AG08395 (cell line): ENCODE measurements around the gene NABP1.

Experiments used
- DNase-seq: peaks from one replicate; pipeline ENCODE4 v3.0.0; 2012; ENCODE audit warnings: mixed read lengths, low spot score

NABP1 gene

DNA sequence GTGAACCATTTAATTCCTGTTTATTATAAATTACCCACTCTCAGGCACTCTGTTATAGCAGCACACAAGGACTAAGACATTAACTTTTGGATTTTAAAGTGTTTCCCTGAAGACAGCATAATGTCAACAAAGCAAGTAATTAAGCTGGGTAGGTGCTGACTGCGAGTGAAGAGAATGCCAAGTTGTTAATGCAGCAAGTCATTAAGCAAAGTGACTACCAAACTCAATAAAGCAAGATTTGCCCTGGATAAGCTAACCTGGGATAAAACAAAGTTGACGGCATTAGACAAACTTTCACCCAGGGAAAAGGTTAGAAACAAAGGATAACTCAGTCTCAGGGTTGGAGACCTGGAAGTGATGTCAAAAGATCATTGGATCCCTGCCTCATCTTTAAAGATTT is 28.4 kb upstream of the NABP1 start:
- no peak for DNase-seq

GRCh38 chr2:191650896-191651773 is 26.8 kb upstream of the NABP1 start:
- DNase-seq: no peak

- no peak for DNase-seq
These were observed 24.1 kb upstream of the NABP1 start for GRCh38 chr2:191653667-191654391.

DNA sequence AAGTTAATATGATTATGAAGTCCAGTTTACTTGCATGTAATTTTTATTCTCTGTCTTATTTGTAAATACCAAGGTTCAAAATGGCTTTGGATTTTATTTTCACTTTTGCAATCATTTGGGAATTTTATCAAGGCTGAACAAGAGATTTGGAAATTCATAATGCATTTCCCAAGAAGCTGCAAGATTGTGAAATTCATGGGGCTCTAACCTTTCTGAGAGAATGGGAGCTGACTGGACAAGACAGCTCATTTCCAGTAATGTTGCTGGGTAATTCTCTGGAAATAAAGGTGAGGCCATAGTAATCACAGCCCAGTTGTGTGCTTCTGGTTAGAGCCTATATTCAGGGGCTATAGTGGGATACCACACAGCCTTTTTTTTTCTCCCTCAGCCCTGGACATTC is 21.5 kb upstream of the NABP1 start:
- peak; percentile 41 for DNase-seq

DNA sequence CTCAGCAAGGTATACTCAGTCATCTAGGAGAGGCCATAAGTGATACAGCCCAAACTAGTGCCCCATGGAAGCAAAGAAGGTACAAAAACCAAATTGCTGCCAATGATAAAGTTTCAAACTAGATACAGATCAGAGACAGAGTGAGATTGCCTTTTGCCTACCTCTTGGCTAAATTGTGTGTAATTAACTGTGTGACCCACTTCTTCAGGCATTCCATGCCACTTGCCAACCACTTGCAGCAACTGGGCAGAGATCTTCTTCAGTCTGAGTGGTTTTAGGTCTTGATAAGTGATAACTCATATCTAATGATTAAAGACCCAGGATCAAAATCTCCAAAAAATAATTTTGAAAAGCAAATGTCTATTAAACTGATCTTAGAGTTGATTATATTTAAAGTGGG is 21.1 kb upstream of the NABP1 start:
- DNase-seq: no peak

- peak; percentile 57 for DNase-seq
These were observed 20.0 kb upstream of the NABP1 start for GRCh38 chr2:191657977-191658376.

DNA sequence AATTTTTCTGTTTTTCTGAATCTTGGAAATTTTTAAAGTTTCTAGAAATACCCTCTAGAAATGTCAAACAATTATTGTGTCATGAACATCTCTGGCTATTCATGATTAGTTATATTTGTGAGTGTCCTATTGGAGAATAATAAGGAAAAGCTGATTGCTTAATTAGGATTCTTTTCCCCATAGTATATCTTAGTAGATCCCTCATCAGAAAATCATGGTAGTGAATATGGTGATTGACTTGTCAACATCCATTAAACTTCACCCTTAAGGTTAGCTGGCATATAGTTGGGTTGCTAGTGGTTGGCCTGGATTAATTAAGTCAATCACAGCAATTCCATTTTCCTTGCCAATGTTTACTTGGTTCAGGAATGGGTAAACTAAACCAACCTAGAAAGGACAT is 18.7 kb upstream of the NABP1 start:
- no peak for DNase-seq

- DNase-seq: no peak
These were observed 17.4 kb upstream of the NABP1 start for GRCh38 chr2:191660575-191660974.

DNA sequence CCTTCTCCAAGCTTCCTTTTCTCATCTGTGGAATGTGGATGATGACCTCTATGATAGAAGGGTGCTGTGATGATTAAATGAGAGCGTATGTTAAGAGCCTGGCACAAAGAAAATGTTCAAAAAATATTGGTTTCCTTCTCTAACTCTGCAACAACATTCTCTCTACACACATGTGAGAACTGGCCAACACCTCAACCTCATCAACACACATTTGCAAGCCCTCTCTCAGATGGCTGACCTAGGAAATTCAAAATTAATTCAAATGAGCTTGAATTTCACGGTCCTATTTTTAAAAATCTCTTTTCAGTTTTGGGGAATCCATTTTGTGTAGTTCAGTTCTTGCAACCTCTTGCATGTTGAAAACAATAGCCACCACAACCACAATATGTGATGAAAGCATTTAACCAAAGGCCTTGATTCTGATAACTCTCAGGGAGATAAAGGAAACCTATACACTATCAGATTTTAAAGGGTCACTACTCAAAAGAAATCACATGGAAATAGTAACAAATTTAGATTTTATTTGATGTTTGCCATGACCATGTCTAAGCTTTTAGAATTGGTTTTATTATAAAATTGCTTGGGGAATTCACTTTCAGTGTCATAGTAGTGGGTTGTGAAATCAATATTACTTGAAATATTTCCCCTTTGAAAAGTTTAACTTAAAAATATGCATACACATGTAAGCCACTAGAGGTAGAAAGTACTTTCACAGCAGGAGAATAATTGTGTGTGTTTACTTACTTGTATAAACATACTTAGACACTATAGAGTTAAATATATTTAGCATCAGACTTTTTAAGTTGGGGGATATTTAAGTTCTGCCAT is 16.6 kb upstream of the NABP1 start:
- DNase-seq: no peak

- peak; percentile 30 for DNase-seq
These were observed 12.9 kb upstream of the NABP1 start for GRCh38 chr2:191664823-191665677.

DNA sequence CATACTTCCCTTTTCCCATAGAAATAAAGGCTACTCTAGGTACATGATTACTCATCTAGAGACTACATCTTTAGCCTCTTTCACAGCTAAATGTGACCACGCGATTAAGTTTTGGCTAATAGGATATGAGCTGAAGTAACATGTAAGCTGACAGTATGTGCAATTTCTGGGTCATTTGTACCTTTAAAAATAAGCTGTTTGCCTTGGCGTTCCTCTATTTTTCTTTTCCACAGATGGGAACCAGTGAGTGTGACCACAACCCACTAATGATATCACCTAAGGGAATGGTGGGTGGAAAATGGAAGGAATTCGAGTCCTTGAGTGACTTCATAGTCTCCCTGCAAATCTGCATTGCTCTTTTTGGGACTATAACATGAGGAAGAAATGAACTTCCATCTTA is 11.7 kb upstream of the NABP1 start:
- DNase-seq: no peak

DNA sequence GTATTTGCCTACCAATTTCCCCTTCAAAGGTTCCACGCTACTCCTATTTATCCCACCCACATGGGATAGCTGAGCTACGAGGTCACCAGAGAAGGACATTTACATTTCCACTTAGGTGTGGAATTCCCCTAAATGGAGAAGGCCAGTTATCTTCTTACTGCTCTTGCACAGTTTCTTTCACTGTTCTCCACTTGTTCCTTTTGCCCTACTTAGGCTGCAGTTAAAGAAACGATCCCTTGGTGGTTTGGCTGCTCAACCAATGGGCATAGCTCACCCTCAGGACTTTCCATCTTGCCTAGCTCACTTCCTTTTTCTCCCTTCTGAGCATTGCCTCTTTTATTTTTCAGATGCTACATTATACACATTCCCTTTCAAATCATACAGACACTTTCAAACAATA is 11.2 kb upstream of the NABP1 start:
- DNase-seq: no peak

- DNase-seq: no peak
These were observed 7.9 kb upstream of the NABP1 start for GRCh38 chr2:191670076-191670475.

GRCh38 chr2:191670787-191671186 is 7.1 kb upstream of the NABP1 start:
- no peak for DNase-seq

DNA sequence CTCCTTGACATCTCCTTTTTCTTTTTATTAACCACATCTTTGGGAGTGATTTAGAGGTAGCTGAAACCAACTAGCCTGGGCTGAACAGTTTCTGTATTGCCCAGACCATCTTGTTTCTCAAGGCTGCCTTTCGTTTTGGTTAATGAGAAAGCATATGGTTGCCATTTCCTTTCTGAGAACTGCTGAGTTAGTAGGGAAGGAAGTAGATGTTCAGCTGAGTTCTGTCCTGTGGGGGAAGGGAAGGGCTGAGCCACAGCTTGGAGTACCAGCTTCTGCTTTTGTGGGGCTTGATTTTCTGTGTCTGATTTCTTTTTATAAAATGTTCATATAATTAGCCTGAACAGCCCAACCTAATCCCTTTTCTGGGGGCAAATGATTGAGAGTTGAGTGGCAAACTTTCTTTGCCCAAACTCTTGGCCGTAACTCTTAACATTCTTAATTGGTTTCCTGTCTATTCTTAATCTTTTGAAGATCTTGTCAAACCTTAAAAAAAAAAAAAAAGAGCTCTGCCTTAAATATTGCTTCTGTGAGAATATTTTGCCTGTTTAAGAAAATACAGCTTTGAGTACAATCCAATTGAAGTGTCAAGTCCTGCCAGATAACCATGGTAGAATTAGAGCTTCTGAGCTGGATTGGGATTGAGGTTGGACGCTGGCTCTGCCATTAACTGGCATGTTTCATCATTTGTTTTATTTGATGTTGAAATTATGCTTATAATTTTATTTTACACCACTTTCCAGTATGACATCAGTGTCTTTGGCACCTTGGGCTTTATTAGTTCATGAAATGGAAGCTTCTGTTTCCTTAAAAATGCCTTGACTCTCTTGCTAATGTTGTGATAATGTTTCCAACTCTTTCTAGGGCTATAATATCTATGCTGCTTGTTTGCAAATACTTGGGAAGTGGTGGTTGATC is 1.9 kb upstream of the NABP1 start:
- DNase-seq: no peak

- peak; percentile 68 for DNase-seq
These were observed 918 bp upstream of the NABP1 start for GRCh38 chr2:191676790-191677645.

DNA sequence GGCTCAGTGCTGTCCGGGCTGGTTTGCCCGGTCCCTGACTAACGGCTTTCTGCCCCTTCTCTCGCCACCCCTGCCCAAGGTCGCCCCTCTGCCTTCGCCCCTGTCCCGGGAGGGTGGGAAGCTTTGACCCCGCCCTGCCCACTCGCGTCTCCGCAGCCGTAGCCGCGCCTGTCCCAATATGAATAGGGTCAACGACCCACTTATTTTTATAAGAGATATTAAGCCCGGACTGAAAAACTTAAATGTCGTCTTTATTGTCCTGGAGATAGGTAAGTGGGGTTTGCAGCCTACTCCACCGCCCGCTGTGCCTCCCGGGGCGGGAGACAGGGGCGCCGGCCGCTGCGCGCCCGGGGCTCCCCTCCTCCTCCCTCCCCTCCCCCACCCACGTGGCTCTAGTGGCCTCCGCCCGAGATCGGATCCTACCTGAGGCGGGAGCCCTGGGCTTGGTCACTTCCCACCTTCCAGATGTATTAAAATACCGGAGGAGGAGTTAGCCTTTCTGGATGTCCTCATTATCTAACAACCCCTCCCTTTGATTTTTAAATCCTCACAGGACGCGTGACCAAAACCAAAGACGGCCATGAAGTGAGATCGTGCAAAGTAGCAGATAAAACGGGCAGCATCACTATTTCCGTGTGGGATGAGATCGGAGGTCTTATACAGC is 633 bp downstream of the NABP1 start:
- DNase-seq: peak; percentile 27

GRCh38 chr2:191679818-191680600 is 2.1 kb downstream of the NABP1 start:
- DNase-seq: peak; percentile 28
